Endodermal cell (in vitro differentiated cells): ENCODE results near the gene TMPRSS13. TPM values are rescaled to one million over a fixed set of nuclear protein-coding genes. Genes with fewer than 3 reads are reported as not detected.

Experiments used
- DNase-seq: peaks from one replicate; pipeline ENCODE4 v3.0.0-alpha.2; 2017
- H3K27ac ChIP-seq: 2 replicates; pipeline ENCODE4 v1.5.1; 2013; ENCODE audit warnings: mild to moderate bottlenecking, low read depth, low read length, moderate library complexity
- H3K27me3 ChIP-seq: 2 replicates; pipeline ENCODE4 v1.6.1; 2013; ENCODE audit warnings: mild to moderate bottlenecking, low read length, moderate library complexity; ENCODE audit not compliant: insufficient read depth, control insufficient read depth, poor library complexity, severe bottlenecking
- H3K36me3 ChIP-seq: 2 replicates; pipeline ENCODE4 v1.7.0; 2013; ENCODE audit warnings: mild to moderate bottlenecking, low read length, moderate library complexity; ENCODE audit not compliant: control insufficient read depth, insufficient read depth
- H3K4me1 ChIP-seq: one replicate; pipeline ENCODE4 v1.7.0; 2013; ENCODE audit warnings: low read length; ENCODE audit not compliant: control insufficient read depth, insufficient read depth
- H3K4me3 ChIP-seq: 2 replicates; pipeline ENCODE4 v1.5.1; 2013; ENCODE audit warnings: mild to moderate bottlenecking, low read length, moderate library complexity
- H3K9ac ChIP-seq: 2 replicates; pipeline ENCODE4 v1.6.1; 2013; ENCODE audit warnings: mild to moderate bottlenecking, low read length, moderate library complexity; ENCODE audit not compliant: poor library complexity, severe bottlenecking; ENCODE audit errors: extremely low read depth
- H3K9me3 ChIP-seq: 2 replicates; pipeline ENCODE4 v1.6.1; 2013; ENCODE audit warnings: mild to moderate bottlenecking, low read length, moderate library complexity; ENCODE audit not compliant: control insufficient read depth
- H3K27ac Mint-ChIP-seq: 2 replicates; pipeline ENCODE4 v1.8.0; 2020; ENCODE audit warnings: mixed read lengths
- H3K27me3 Mint-ChIP-seq: 2 replicates; pipeline ENCODE4 v1.8.0; 2021; ENCODE audit warnings: mild to moderate bottlenecking, mixed read lengths; ENCODE audit not compliant: insufficient read depth
- H3K36me3 Mint-ChIP-seq: 2 replicates; pipeline ENCODE4 v1.8.0; 2020; ENCODE audit warnings: low read depth, mixed read lengths
- H3K4me1 Mint-ChIP-seq: 2 replicates; pipeline ENCODE4 v1.8.0; 2020; ENCODE audit warnings: mixed read lengths
- H3K4me3 Mint-ChIP-seq: 2 replicates; pipeline ENCODE4 v1.8.0; 2020; ENCODE audit warnings: mild to moderate bottlenecking, moderate library complexity, mixed read lengths
- H3K9me3 Mint-ChIP-seq: 2 replicates; pipeline ENCODE4 v1.8.0; 2020; ENCODE audit warnings: mild to moderate bottlenecking, mixed read lengths
- CTCF ChIP-seq: fragments of 200-600 bp; sonication (generic); conservative IDR thresholded peaks from 2 replicates; pipeline ENCODE4 v1.5.0; 2021; ENCODE audit warnings: antibody characterized with exemption, mild to moderate bottlenecking
- WGBS, 2 experiments: methylation state at CpG; one replicate each; pipeline versions ENCODE4 v1.1.5 to v1.1.7; 2013; ENCODE audit warnings: missing lambda C conversion rate in 2 of 2, mixed read lengths in 1 of 2; ENCODE audit not compliant: insufficient coverage in 1 of 2, insufficient read length in 1 of 2; 5-methylcytosine and 5-hydroxymethylcytosine counted together
- total RNA-seq, 2 donors: library from RNA; stranded (reverse); fragmentation: NEBNext Ultra II Directional in 1 of 2; extraction: Animal tissue kit (Norgen Biotek cat#: 25700) in 1 of 2; gene quantifications; 2 replicates in 1 of 2; 3 replicates in 1 of 2; pipeline ENCODE4 v1.2.1, GENCODE V29; 2021

The TMPRSS13 gene
- total RNA-seq, 2 donors from 2014 or later, result 2.5 to 6.4 TPM

- no peak overlapping the region for H3K4me3 ChIP-seq
- H3K4me1 ChIP-seq, result peaks cover 14% of the 10 kb centered on the region
- peak overlapping the region; percentile 75 for H3K27ac Mint-ChIP-seq
Measured at GRCh38 chr11:117932426-117932825, 3.2 kb upstream of the TMPRSS13 start.

DNA sequence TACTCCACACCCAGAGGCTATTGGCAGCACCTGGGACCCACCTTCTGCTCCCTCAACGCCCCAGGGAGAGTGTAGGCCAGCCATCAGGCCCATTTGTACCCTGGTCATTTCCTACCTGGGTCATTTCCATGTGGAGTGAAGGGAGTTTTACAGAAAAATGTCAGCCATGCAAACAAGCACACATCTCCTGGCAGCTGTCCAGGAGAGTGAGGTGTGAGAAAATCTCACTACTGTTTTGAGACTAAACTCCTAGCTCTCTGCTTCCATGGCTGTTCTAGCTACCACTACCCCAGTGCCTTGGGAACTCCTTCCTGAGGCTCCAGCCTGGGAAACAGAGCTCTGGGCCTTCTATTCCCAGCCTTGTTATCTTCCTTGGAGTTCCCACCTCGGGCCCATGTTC, 2.8 kb upstream of the TMPRSS13 start:
- peak overlapping the region; percentile 75 for H3K27ac Mint-ChIP-seq
- Histone ChIP-seq H3K4me1 (peaks cover 14% of the 10 kb centered on the region), H3K27ac (no peak overlapping the region), H3K27me3 (peaks cover 15% of the 10 kb centered on the region), H3K36me3 (no peaks in the 10 kb centered on the region), H3K4me3 (no peak overlapping the region), H3K9me3 (no peaks in the 10 kb centered on the region), H3K9ac (no peak overlapping the region)
- no peaks in the 10 kb centered on the region for H3K9me3 Mint-ChIP-seq
- peaks cover 7% of the 10 kb centered on the region for H3K27me3 Mint-ChIP-seq
- no peaks in the 10 kb centered on the region for H3K36me3 Mint-ChIP-seq
- no peak overlapping the region for H3K4me3 Mint-ChIP-seq
- TF ChIP-seq CTCF, result no peak
- H3K4me1 Mint-ChIP-seq, result peaks cover 57% of the 10 kb centered on the region
- 46% methylated on average over 2 of the region's 2 CpGs; no CpG with 5 or more reads in 1 of the 2 experiments for WGBS, 2 experiments
- peak; percentile 47 for DNase-seq

More at GRCh38 chr11:117932426-117932825, 3.2 kb upstream of the TMPRSS13 start:
- Mint-ChIP-seq H3K4me1 (peaks cover 61% of the 10 kb centered on the region), H3K9me3 (no peaks in the 10 kb centered on the region), H3K27me3 (peaks cover 4% of the 10 kb centered on the region), H3K36me3 (no peaks in the 10 kb centered on the region), H3K4me3 (no peak overlapping the region)
- Histone ChIP-seq H3K9ac (no peak overlapping the region), H3K9me3 (no peaks in the 10 kb centered on the region), H3K27me3 (peaks cover 11% of the 10 kb centered on the region), H3K36me3 (no peaks in the 10 kb centered on the region), H3K27ac (no peak overlapping the region)
- peak; percentile 49 for DNase-seq
- no peak for TF ChIP-seq CTCF
- WGBS, 2 experiments, result 92 to 95% methylated on average over 2 to 6 of the region's 6 CpGs

DNA sequence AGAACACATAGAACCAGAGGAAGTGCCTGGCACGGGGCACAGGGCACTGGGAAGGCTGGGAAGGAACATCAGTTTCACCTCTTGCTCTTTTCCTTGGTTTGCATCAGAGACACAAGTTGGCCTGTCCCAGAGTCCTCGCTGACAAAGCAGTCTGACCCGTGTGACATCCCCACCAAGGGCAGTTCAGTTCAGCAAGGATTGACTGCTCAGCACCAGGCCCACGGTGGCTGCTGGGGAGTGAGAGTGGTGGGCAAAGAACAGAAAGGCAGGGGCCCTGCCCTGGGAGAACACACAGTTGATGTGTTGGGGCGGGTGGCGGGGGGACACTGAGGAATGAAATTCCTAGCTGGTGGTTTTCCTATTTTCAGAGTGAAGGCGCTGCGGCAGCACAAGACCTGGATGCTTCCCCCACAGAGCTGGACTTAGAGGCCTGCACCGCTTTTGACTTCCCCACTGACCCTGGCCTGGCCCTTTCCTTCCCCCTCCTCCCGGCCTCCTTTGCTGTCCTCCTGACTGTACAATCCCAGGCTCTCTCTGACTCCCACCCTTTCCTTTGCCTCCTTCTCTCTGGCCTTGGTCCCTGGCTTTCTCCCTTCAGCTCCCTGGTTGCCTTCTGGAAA, 2.2 kb upstream of the TMPRSS13 start:
- H3K27ac ChIP-seq, result no peak overlapping the region
- Mint-ChIP-seq H3K27me3 (peaks cover 12% of the 10 kb centered on the region), H3K4me3 (no peak overlapping the region), H3K9me3 (no peaks in the 10 kb centered on the region), H3K36me3 (no peaks in the 10 kb centered on the region), H3K27ac (no peak overlapping the region), H3K4me1 (peaks cover 51% of the 10 kb centered on the region)
- no peaks in the 10 kb centered on the region for H3K36me3 ChIP-seq
- peaks cover 21% of the 10 kb centered on the region for H3K27me3 ChIP-seq
- DNase-seq, result no peak
- WGBS, 2 experiments, result 92 to 95% methylated on average over 9 to 10 of the region's 10 CpGs
- TF ChIP-seq CTCF, result no peak
- H3K4me3 ChIP-seq, result no peak overlapping the region
- H3K9ac ChIP-seq, result no peak overlapping the region
- H3K4me1 ChIP-seq, result peaks cover 14% of the 10 kb centered on the region
- no peaks in the 10 kb centered on the region for H3K9me3 ChIP-seq
